Peyer's patch (tissue), 4 donors: ENCODE data around the gene AXDND1.

Source experiments
- POLR2A ChIP-seq, 2 donors: fragments of 450-650 bp; IDR thresholded peaks; one replicate each; pipeline ENCODE4 v1.5.1; 2017; ENCODE audit warnings: antibody characterized with exemption in 2 of 2, mild to moderate bottlenecking in 2 of 2, moderate library complexity in 2 of 2
- TF ChIP-seq, protein P1 (sequence below), 6 experiments: fragments of 450-650 bp in 4 of 6; fragments of 200-600 bp in 2 of 6; sonication (generic) in 1 of 6; IDR thresholded peaks; one replicate each; pipeline ENCODE4 v1.5.1; 2017 to 2019; ENCODE audit warnings: antibody characterized with exemption in 6 of 6, mild to moderate bottlenecking in 3 of 6, moderate library complexity in 1 of 6

DNA sequence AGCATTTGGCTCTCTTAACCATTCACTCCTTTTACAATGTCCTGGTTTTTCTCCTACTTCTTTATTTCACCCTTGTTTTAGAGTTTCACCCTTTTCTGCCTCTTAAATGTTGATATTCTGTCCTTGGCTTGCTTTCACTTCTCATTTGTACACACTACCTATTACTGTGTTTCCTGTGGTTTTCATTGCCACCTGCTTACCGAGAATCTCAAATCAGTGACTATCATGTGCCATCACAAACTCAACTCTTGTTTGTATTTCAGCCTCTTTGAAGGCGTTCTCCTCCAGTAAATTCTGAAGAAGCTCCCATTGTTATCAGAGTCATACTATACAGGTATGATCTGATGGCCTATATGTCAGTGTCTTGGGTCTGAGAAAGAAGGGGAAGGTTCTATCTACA, 144.3 kb downstream of the AXDND1 start:
- TF ChIP-seq, protein P1, sequence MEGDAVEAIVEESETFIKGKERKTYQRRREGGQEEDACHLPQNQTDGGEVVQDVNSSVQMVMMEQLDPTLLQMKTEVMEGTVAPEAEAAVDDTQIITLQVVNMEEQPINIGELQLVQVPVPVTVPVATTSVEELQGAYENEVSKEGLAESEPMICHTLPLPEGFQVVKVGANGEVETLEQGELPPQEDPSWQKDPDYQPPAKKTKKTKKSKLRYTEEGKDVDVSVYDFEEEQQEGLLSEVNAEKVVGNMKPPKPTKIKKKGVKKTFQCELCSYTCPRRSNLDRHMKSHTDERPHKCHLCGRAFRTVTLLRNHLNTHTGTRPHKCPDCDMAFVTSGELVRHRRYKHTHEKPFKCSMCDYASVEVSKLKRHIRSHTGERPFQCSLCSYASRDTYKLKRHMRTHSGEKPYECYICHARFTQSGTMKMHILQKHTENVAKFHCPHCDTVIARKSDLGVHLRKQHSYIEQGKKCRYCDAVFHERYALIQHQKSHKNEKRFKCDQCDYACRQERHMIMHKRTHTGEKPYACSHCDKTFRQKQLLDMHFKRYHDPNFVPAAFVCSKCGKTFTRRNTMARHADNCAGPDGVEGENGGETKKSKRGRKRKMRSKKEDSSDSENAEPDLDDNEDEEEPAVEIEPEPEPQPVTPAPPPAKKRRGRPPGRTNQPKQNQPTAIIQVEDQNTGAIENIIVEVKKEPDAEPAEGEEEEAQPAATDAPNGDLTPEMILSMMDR (IDR thresholded peaks at IDR 0.05): no peak
- TF ChIP-seq POLR2A (IDR thresholded peaks at IDR 0.05): no peak
